ENCODE measurements around the gene CD24.
A peak's percentile ranks its signal among the peaks of the same experiment; 100 is the strongest.

CD24 gene

GRCh38 chr6:106967936-106968555 is 6.5 kb downstream of the CD24 start:
- no peak for DNase-seq

GRCh38 chr6:106966671-106967640 is 7.6 kb downstream of the CD24 start:
- DNase-seq = no peak

GRCh38 chr6:106966229-106966628 is 8.3 kb downstream of the CD24 start:
- no peak for DNase-seq

GRCh38 chr6:106964954-106965353 is 9.6 kb downstream of the CD24 start:
- DNase-seq = no peak

GRCh38 chr6:106964099-106964498 is 10.4 kb downstream of the CD24 start:
- no peak for DNase-seq

GRCh38 chr6:106963544-106963943 is 11.0 kb downstream of the CD24 start:
- no peak for DNase-seq

- no peak for DNase-seq
These were observed 12.7 kb downstream of the CD24 start for GRCh38 chr6:106961801-106962200.

- DNase-seq = no peak
These were observed 13.4 kb downstream of the CD24 start for GRCh38 chr6:106961136-106961535.

- no peak for DNase-seq
These were observed 14.5 kb downstream of the CD24 start for GRCh38 chr6:106959985-106960384.

GRCh38 chr6:106939848-106940247 is 34.7 kb downstream of the CD24 start:
- DNase-seq = no peak

- no peak for DNase-seq
These were observed 35.3 kb downstream of the CD24 start for GRCh38 chr6:106939208-106939607.

- DNase-seq = peak; percentile 63
These were observed 46.8 kb downstream of the CD24 start for GRCh38 chr6:106927531-106928398.

- no peak for DNase-seq
These were observed 48.6 kb downstream of the CD24 start for GRCh38 chr6:106925948-106926347.

- no peak for DNase-seq
These were observed 49.6 kb downstream of the CD24 start for GRCh38 chr6:106924694-106925523.

GRCh38 chr6:106922626-106923025 is 51.9 kb downstream of the CD24 start:
- no peak for DNase-seq
